Measurements from ENCODE around the gene ZNF106.

The ZNF106 gene

DNA sequence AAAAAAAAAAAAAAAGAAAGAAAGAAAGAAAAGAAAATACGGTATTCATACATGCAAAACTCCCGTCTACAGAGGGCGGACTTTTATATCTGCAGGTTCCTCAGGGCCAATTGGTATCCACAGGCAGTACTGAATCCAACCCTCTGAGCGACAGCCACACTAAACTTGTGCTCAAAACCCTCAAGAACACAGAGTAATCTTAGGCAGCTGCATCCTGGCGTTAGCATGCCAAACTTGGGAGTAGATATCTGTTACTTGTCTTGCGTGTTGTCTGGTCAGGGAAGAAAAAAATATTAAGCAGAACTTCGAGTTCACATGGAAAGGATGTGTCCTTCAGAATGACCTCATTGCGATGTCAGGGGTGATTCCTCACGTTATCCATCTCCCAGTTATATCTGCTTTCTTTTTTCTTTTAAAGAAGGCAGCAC lies 17.3 kb upstream of the ZNF106 start:
- no peak overlapping the region for H3K4me3 ChIP-seq (ENCODE audit: low read length)
- no peak for TF ChIP-seq CTCF (conservative IDR thresholded peaks at IDR 0.05; ENCODE audit: low read depth, low read length)
- no peak for DNase-seq (ENCODE audit: low read depth)

DNA sequence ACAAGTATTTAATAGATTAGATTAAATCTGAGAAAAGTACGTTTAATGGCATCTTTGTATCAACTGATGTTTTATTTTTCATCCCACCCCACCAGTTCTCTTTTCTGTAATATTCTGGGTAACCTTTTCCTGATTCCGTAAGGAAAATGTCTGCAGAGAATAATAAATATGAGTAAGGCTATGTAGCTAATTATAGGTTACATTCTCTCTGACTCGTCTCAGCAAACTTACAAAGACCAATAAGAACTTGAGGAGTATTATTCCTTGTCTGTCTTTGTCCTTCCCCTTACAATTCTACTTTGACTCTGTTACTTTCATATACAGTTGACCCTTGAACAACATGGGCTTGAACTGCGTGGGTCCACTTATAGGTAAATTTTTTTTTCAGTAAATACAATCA lies 16.6 kb upstream of the ZNF106 start:
- H3K4me3 ChIP-seq (ENCODE audit: low read length) = no peak overlapping the region
- no peak for DNase-seq (ENCODE audit: low read depth)
- no peak for TF ChIP-seq CTCF (conservative IDR thresholded peaks at IDR 0.05; ENCODE audit: low read depth, low read length)

DNA sequence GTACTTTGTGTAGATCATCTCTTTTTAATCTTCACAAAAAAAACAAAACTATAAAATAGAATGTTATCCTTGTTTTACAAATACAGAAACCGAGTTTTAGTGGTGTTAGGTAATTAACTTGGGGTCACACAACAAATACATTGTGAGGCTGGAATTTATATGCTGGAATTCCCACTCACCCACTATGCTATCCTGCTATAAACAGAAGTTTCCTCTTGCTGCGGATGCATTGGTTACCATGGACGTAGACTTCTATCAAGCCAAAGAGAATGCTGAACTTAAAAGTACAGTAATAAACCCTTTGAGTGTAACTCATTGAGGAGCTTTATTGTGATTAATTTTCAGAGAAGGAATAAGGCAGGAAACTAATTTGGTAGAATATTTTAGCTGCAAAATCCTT lies 13.7 kb upstream of the ZNF106 start:
- no peak for TF ChIP-seq CTCF (conservative IDR thresholded peaks at IDR 0.05; ENCODE audit: low read depth, low read length)
- no peak for DNase-seq (ENCODE audit: low read depth)
- H3K4me3 ChIP-seq (ENCODE audit: low read length) = no peak overlapping the region

GRCh38 chr15:42503825-42504224 lies 12.9 kb upstream of the ZNF106 start:
- no peak for DNase-seq (ENCODE audit: low read depth)
- no peak overlapping the region for H3K4me3 ChIP-seq (ENCODE audit: low read length)
- no peak for TF ChIP-seq CTCF (conservative IDR thresholded peaks at IDR 0.05; ENCODE audit: low read depth, low read length)

DNA sequence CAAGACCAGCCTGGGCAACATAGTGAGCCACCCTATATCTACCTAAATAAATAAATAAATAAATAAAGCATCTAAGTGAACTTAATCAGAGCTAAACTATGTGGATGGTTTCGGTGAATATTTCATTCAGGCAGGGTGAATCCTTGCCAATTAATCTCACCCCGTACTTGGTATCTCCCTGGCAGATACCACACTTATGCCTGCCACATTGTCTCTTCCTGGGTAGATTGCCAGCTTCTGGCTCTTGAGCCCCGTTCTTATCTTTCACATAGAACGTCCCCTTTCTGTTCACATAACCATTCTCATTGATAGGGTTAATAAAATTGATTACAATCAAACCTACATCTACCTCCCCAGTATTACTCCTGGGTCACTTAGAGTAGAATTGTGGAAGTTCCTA lies 11.5 kb upstream of the ZNF106 start:
- DNase-seq (ENCODE audit: low read depth) = no peak
- TF ChIP-seq CTCF (conservative IDR thresholded peaks at IDR 0.05; ENCODE audit: low read depth, low read length) = no peak
- no peak overlapping the region for H3K4me3 ChIP-seq (ENCODE audit: low read length)

DNA sequence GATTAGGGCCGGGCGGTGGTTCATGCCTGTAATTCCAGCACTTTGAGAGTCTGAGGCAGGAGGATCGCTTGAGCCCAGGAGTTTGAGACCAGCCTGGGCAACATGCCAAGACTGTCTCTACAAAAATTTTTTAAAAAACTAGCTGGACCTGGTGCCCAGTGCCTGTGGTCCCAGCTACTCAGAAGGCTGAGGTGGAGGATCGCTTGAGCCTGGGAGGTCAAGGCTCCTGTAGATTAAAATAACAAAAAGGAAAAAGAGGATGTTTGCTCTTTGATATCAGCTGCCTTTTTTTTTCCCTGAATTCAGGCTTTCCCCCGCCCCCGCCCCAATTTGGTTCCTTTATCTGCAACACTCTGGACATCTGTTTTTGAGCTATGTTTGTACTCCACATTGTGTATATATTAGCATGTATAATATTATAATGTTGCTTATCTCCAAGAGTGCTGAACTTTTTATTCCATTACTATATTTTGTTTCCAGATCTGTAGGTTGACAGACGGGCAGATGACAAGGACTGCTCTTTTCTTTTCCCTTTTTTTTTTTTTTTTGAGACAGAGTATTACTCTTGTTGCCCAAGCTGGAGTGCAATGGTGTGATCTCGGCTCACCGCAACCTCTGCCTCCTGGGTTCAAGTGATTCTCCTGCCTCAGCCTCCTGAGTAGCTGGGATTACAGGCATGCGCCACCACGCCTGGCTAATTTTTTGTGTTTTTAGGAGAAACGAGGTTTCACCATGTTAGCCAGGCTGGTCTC lies 9.1 kb upstream of the ZNF106 start:
- no peak overlapping the region for H3K4me3 ChIP-seq (ENCODE audit: low read length)
- no peak for DNase-seq (ENCODE audit: low read depth)
- TF ChIP-seq CTCF (conservative IDR thresholded peaks at IDR 0.05; ENCODE audit: low read depth, low read length) = no peak
